Right lobe of liver (tissue), 6 donors: ENCODE measurements around the gene TMEM187. TPM values are rescaled to one million over a fixed set of nuclear protein-coding genes. Genes with fewer than 3 reads are reported as not detected.

ENCODE experiments used
- ATAC-seq, 4 donors: fragments of 200-7000 bp; cut with Tn5 transposase; one replicate each; pipeline ENCODE4 v1.9.1; 2020; ENCODE audit warnings: mild to moderate bottlenecking in 4 of 4, moderate library complexity in 4 of 4
- DNase-seq, 3 donors: peaks; one replicate each; pipeline ENCODE4 v3.0.0-alpha.2; 2020
- H3K27ac ChIP-seq, 3 donors: fragments of 200-600 bp; one replicate each; pipeline ENCODE4 v1.8.0; 2022
- H3K27me3 ChIP-seq, 2 donors: fragments of 200-600 bp; one replicate each; pipeline ENCODE4 v1.8.0; 2022
- H3K36me3 ChIP-seq, 4 donors: fragments of 200-600 bp; sonication (generic) in 1 of 4; one replicate each; pipeline versions ENCODE4 v1.5.1 to v1.8.0; 2017 to 2022; ENCODE audit warnings: control low read depth in 1 of 4
- H3K4me1 ChIP-seq, 4 donors: fragments of 200-600 bp; sonication (generic) in 1 of 4; one replicate each; pipeline versions ENCODE4 v1.5.1 to v1.8.0; 2017 to 2022; ENCODE audit warnings: control low read depth in 1 of 4
- H3K4me3 ChIP-seq, 3 donors: fragments of 200-600 bp; one replicate each; pipeline ENCODE4 v1.8.0; 2022
- H3K9me3 ChIP-seq, 4 donors: fragments of 200-600 bp; sonication (generic) in 1 of 4; one replicate each; pipeline versions ENCODE4 v1.5.1 to v1.8.0; 2017 to 2022; ENCODE audit warnings: control low read depth in 1 of 4
- POLR2A ChIP-seq: fragments of 450-650 bp; IDR thresholded peaks from one replicate; pipeline ENCODE4 v1.6.1; 2017; ENCODE audit warnings: antibody characterized with exemption, mild to moderate bottlenecking
- WGBS: methylation state at CpG from one replicate; pipeline ENCODE4 v1.1.6; 2018; ENCODE audit warnings: low coverage, low lambda C conversion rate; ENCODE audit not compliant: insufficient coverage; ENCODE audit errors: missing lambda C conversion rate; 5-methylcytosine and 5-hydroxymethylcytosine counted together
- intact Hi-C, 2 donors: fragments of 100-400 bp; cut with DNase I; formaldehyde crosslinking; loops; one replicate each; pipeline versions ENCODE4 v1.11.2 to v1.14.1; 2022
- total RNA-seq, 6 experiments: library from RNA; depleted of rRNA in 2 of 6; stranded (reverse); fragments of >200 nt in 2 of 6; fragmentation: NEBNext Ultra II Directional in 3 of 6; extraction: Animal tissue kit (Norgen Biotek cat#: 25700) in 3 of 6; gene quantifications; one replicate each; pipeline versions ENCODE4 v1.1.0 to v1.2.4, GENCODE V29; 2016 to 2023
- TF ChIP-seq, protein P1 (sequence below), 4 donors: fragments of 200-600 bp in 3 of 4; fragments of 450-650 bp in 1 of 4; IDR thresholded peaks; one replicate each; pipeline versions ENCODE4 v1.5.1 to v1.8.0; 2016 to 2022; ENCODE audit warnings: antibody characterized with exemption in 4 of 4, mild to moderate bottlenecking in 2 of 4
- donor health status: DM: no; HTN: yes; CAD: no.
- donor health status: DM: no; HTN: no; CAD: no.
- donor health status: DM: no; HTN: no; CAD: no.
- donor health status: DM: no; HTN: yes; CAD: no.
- donor health status: DM: no; HTN: yes; CAD: no.

Gene TMEM187
- total RNA-seq, 6 experiments from 2014 or later: 3.8 to 10.3 (median 5.9) TPM

DNA sequence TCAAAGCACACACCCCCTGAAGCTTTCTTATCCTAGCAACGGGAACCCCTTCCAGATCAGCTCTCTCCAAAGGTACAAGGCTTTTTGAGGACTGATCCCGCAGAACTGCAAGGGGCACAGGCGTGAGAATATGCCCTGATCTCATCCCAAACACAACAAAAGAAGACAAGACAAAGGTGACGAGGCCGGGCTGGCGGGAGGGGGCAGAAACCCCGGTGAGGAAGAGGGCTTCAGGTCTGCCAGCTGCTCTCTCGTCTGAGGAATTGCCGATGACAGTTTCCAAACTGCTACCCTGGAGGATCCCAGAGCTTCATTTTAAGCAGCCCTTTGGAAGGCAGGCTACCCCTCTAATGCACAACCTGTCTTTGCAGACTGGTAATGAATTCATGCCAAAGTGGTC, 4.3 kb upstream of the TMEM187 start:
- Histone ChIP-seq H3K36me3 (peaks cover 0 to 10% (median 3%) of the 10 kb centered on the region in 4 donors), H3K4me3 (no peak overlapping the region), H3K27ac (peak overlapping the region in 1 of 3 donors; percentile 18), H3K9me3 (no peaks in the 10 kb centered on the region), H3K27me3 (no peaks in the 10 kb centered on the region), H3K4me1 (peaks cover 0 to 45% (median 0%) of the 10 kb centered on the region in 4 donors)
- WGBS: 66% methylated on average over 7 of the region's 9 CpGs
- intact Hi-C loops: no loop called here
- DNase-seq: no peak
- ATAC-seq: no peak
- TF ChIP-seq, protein P1, sequence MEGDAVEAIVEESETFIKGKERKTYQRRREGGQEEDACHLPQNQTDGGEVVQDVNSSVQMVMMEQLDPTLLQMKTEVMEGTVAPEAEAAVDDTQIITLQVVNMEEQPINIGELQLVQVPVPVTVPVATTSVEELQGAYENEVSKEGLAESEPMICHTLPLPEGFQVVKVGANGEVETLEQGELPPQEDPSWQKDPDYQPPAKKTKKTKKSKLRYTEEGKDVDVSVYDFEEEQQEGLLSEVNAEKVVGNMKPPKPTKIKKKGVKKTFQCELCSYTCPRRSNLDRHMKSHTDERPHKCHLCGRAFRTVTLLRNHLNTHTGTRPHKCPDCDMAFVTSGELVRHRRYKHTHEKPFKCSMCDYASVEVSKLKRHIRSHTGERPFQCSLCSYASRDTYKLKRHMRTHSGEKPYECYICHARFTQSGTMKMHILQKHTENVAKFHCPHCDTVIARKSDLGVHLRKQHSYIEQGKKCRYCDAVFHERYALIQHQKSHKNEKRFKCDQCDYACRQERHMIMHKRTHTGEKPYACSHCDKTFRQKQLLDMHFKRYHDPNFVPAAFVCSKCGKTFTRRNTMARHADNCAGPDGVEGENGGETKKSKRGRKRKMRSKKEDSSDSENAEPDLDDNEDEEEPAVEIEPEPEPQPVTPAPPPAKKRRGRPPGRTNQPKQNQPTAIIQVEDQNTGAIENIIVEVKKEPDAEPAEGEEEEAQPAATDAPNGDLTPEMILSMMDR (IDR thresholded peaks at IDR 0.05): no peak
- no peak for TF ChIP-seq POLR2A

DNA sequence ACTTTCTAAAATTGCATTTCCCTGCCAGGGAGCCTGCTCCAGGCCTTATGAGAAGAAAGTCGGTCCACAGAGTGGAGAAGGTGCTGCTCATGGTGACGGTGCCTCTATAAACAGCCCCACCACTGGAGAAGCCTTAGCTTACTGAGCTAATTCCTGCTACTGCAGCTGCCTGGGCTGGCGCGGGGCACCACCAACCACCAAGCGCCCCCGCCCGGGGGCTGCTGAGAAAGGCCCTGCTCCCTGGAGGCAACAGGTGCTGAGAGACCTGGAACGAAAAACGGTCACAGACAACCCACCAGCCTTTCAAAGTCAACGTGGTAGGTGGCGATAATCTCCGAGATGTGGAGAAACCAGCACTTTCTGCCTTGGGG, 3.8 kb upstream of the TMEM187 start:
- DNase-seq: peak in 1 of 3 donors; percentile 42
- Histone ChIP-seq H3K36me3 (peaks cover 0 to 6% (median under 1%) of the 10 kb centered on the region in 4 donors), H3K9me3 (no peaks in the 10 kb centered on the region), H3K27me3 (no peaks in the 10 kb centered on the region), H3K4me1 (peaks cover 0 to 50% (median 0%) of the 10 kb centered on the region in 4 donors), H3K27ac (peak overlapping the region in 2 of 3 donors; percentile 18 to 31), H3K4me3 (peak overlapping the region in 1 of 3 donors; percentile 95)
- TF ChIP-seq, protein P1 (IDR thresholded peaks at IDR 0.05): no peak
- no peak for TF ChIP-seq POLR2A
- 28% methylated on average over 8 of the region's 12 CpGs for WGBS
- intact Hi-C loops: no loop called here
- ATAC-seq: no peak

DNA sequence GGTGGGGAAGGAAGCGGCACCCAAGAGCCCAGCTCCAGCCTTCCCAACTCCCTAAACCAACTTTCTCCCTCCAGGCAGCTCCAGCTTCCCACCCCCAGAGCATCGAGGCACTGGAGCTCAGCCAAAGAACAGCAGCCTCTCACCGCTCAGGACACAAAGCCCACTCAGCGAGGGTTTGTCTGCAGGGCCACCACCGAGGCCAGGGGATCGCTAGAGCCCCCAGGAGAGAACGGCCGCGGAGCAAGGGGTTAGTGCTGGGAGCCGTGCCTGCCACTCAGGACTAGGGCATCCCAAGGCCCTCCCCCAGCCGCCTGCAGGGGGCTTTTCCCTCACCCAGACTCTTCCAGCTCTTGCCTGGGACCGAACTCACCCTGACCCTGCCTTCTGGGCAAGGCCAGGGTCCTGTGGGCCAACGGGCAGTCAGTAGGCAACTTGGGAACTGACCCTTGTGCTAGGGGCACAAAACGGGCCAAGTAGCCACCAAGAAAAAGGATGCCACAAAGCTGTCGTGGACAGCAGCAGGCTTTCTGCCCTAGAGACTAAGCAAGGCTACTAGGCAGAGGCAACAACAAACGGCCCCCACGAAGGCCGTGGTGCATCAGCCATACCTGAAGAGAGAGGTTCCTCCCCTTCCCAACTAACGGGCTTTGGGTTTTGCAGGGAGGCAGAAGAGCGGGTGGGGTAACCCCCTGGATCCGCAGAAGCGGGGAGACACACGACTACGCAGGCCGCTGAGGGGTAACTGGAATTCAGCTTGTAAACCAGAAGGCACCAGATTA, 3.2 kb upstream of the TMEM187 start:
- Histone ChIP-seq H3K27me3 (no peaks in the 10 kb centered on the region), H3K36me3 (no peaks in the 10 kb centered on the region), H3K4me1 (peaks cover 0 to 54% (median 0%) of the 10 kb centered on the region in 4 donors), H3K27ac (peak overlapping the region; percentile 31 to 47 (median 36)), H3K9me3 (no peaks in the 10 kb centered on the region), H3K4me3 (peak overlapping the region; percentile 47 to 95 (median 55))
- ATAC-seq (no peak), DNase-seq (peak in 1 of 3 donors; percentile 52)
- intact Hi-C loops: no loop called here
- WGBS: 32% methylated on average over 14 of the region's 25 CpGs
- TF ChIP-seq, protein P1 (IDR thresholded peaks at IDR 0.05): no peak
- TF ChIP-seq POLR2A: no peak

DNA sequence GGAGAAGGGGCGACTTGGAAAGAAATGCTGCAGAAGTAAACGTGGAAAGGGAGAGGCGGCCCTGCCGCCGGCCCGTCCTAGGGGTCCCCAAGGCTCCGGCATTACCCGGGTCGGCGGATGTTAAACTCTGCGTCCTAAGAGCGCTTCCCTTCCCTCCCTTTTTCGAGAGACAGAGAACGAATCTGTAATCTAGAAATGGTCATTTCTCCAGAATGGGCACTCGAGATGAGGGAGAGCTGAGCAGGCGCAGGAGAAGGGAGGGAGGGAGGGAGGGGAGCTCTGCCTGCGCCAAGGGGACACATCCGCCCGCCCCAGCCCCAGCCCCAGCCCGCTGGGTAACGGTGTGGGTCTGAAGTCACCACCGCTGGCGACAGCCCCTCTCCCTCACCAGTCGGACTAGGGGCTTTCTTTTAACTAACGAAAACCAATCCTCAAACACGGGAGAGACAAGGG, 2.6 kb upstream of the TMEM187 start:
- H3K27ac ChIP-seq: peak overlapping the region; percentile 31 to 47 (median 36)

More for the DNA sequence above, 2.6 kb upstream of the TMEM187 start:
- ATAC-seq (no peak), DNase-seq (peak in 1 of 3 donors; percentile 55)
- TF ChIP-seq POLR2A: no peak
- TF ChIP-seq, protein P1 (IDR thresholded peaks at IDR 0.05): no peak
- intact Hi-C loops: no loop called here
- H3K27me3 ChIP-seq: no peaks in the 10 kb centered on the region
- peak overlapping the region; percentile 47 to 95 (median 55) for H3K4me3 ChIP-seq
- H3K9me3 ChIP-seq: no peaks in the 10 kb centered on the region
- no peaks in the 10 kb centered on the region for H3K36me3 ChIP-seq
- 14% methylated on average over 19 of the region's 26 CpGs for WGBS
- H3K4me1 ChIP-seq: peaks cover 0 to 61% (median 1%) of the 10 kb centered on the region in 4 donors
